Keratinocyte (primary cell): ENCODE data around the gene TSBP1. TPM values are rescaled to one million over a fixed set of nuclear protein-coding genes. Genes with fewer than 3 reads are reported as not detected.
"Not testable (repeated sequence)": the region's sequence is repeated elsewhere in the genome, so short reads cannot be mapped to it uniquely, and the experiment has no call there.

Experiments
- DNase-seq: peaks from one replicate; pipeline ENCODE4 v3.0.0-alpha.2; 2011; ENCODE audit warnings: low read depth, missing footprints, low spot score
- FAIRE-seq: peaks from 2 replicates; lab custom pipeline; 2011; peaks lifted over from hg19 to GRCh38; lab: Jason Lieb, UNC
- H2AFZ ChIP-seq: 2 replicates; pipeline ENCODE4 v1.6.0; 2012; ENCODE audit warnings: low read length, control low read depth, inconsistent platforms; ENCODE audit not compliant: control insufficient read depth
- H3K27ac ChIP-seq: 2 replicates; pipeline ENCODE4 v1.5.1; 2011; ENCODE audit warnings: low read length; ENCODE audit not compliant: control insufficient read depth, insufficient read depth
- H3K27me3 ChIP-seq: 3 replicates; pipeline ENCODE4 v1.6.0; 2011; ENCODE audit warnings: low read length; ENCODE audit not compliant: control insufficient read depth, insufficient read depth; ENCODE audit errors: extremely low read depth
- H3K36me3 ChIP-seq, 2 experiments: 2 replicates in 1 of 2; 3 replicates in 1 of 2; pipeline ENCODE4 v1.5.1; 2011; ENCODE audit warnings: low read length in 2 of 2, mild to moderate bottlenecking in 1 of 2; ENCODE audit not compliant: control insufficient read depth in 2 of 2, insufficient read depth in 2 of 2; ENCODE audit errors: extremely low read depth in 1 of 2
- H3K4me1 ChIP-seq: 3 replicates; pipeline ENCODE4 v1.5.1; 2011; ENCODE audit warnings: low read length; ENCODE audit not compliant: control insufficient read depth, insufficient read depth; ENCODE audit errors: extremely low read depth
- H3K4me2 ChIP-seq: 3 replicates; pipeline ENCODE4 v1.6.0; 2011; ENCODE audit warnings: low read depth, low read length; ENCODE audit not compliant: control insufficient read depth, insufficient read depth; ENCODE audit errors: extremely low read depth
- H3K4me3 ChIP-seq, 3 experiments: fragments of 200-600 bp in 1 of 3; sonication (generic) in 1 of 3; 2 replicates in 2 of 3; 3 replicates in 1 of 3; pipeline ENCODE4 v1.5.1; 2011 to 2016; ENCODE audit warnings: low read length in 3 of 3, mild to moderate bottlenecking in 3 of 3, control low read depth in 2 of 3, inconsistent platforms in 1 of 3, low read depth in 1 of 3, mixed read lengths in 1 of 3, mixed run types in 1 of 3, moderate library complexity in 1 of 3; ENCODE audit not compliant: control insufficient read depth in 2 of 3, insufficient read depth in 2 of 3; ENCODE audit errors: extremely low read depth in 1 of 3
- H3K79me2 ChIP-seq: 2 replicates; pipeline ENCODE4 v1.6.0; 2012; ENCODE audit warnings: low read length; ENCODE audit not compliant: control insufficient read depth, insufficient read depth
- H3K9ac ChIP-seq: 3 replicates; pipeline ENCODE4 v1.6.0; 2011; ENCODE audit warnings: low read length; ENCODE audit not compliant: control insufficient read depth, insufficient read depth; ENCODE audit errors: extremely low read depth
- H3K9me1 ChIP-seq: 3 replicates; pipeline ENCODE4 v1.6.0; 2011; ENCODE audit warnings: low read length; ENCODE audit not compliant: control insufficient read depth, insufficient read depth; ENCODE audit errors: extremely low read depth
- H3K9me3 ChIP-seq: 2 replicates; pipeline ENCODE4 v1.5.1; 2012; ENCODE audit warnings: low read depth, low read length; ENCODE audit not compliant: control insufficient read depth
- H4K20me1 ChIP-seq: 3 replicates; pipeline ENCODE4 v1.6.0; 2011; ENCODE audit warnings: low read length; ENCODE audit not compliant: control insufficient read depth, insufficient read depth; ENCODE audit errors: extremely low read depth
- CTCF ChIP-seq, 3 experiments: IDR thresholded peaks in 1 of 3; conservative IDR thresholded peaks in 1 of 3; optimal IDR thresholded peaks in 1 of 3; 2 replicates in 2 of 3; 3 replicates in 1 of 3; pipeline versions ENCODE3 to v1.5.1; 2011; ENCODE audit warnings: low read length in 3 of 3, mild to moderate bottlenecking in 3 of 3, moderate library complexity in 2 of 3, control low read depth in 1 of 3, inconsistent platforms in 1 of 3; ENCODE audit not compliant: insufficient read depth in 2 of 3; ENCODE audit errors: extremely low read depth in 1 of 3
- EZH2 ChIP-seq: IDR thresholded peaks from one replicate; pipeline ENCODE4 v1.6.1; 2012; ENCODE audit warnings: inconsistent platforms, mild to moderate bottlenecking, low read length, moderate library complexity
- dilution Hi-C: fragments of 300-500 bp; cut with MboI; formaldehyde crosslinking; loops from one replicate; pipeline ENCODE4 v1.7.0; 2020; ENCODE audit warnings: low sequenced_read_pairs; ENCODE audit not compliant: extremely low pct_ligation_motif_present
- polyA plus RNA-seq, 5 experiments: library from polyadenylated mRNA; depleted of rRNA in 3 of 5; stranded (reverse) in 3 of 5; stranded (forward) in 1 of 5; unstranded in 1 of 5; fragments of >200 nt; gene quantifications; 1 replicate in 1 of 5; 2 replicates in 3 of 5; 3 replicates in 1 of 5; pipeline versions ENCODE4 v1.2.1 to v1.2.3, GENCODE V29; 2011 to 2012; ENCODE audit warnings: missing spikeins in 2 of 5, low read depth in 1 of 5, low replicate concordance in 1 of 5

The TSBP1 gene
- polyA plus RNA-seq, 1 donor (not counting 4 experiments of a cell fraction or from before 2014, with no cell fraction given): not detected

DNA sequence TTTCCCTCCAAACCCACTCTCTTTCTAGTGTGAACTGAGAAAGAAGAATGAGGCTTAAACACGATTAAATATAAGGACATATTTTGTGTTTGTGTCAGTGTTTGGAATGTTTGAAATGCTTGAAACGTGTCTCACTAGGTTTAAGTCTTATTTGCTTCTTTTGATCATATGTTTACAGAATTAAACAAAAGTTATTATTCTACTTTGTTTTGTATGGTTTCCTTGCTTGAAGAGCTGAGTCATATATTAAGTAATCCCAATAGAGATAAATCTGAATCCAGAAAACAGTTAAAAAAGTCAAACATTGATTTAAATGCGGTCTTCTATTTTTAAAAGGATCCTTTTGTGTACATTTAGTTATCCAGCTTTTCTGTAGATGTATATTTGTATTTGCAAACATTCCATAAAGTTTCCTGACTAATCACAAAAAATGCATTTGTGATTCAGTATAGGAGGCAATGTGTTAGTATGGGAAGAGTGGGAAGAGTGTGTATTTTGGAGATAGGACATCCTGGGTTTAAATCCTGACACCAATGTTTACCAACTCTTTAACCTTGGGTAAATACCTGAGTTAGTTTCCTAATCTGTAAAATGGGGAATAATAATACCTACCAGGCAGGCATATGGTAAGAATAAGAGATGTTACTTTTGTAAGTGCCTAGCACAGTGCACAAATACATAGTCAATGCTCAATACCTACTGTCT, 72.9 kb downstream of the TSBP1 start:
- H4K20me1 ChIP-seq: no peaks in the 10 kb centered on the region
- no peak overlapping the region for H3K27ac ChIP-seq
- H3K9ac ChIP-seq: no peak overlapping the region
- FAIRE-seq: no peak
- H3K9me3 ChIP-seq: no peaks in the 10 kb centered on the region
- H3K4me2 ChIP-seq: no peak overlapping the region
- TF ChIP-seq EZH2 (no peak), CTCF (optimal IDR thresholded peaks at IDR 0.05 in 1 of 3, IDR thresholded peaks at IDR 0.05 in 1 of 3, conservative IDR thresholded peaks at IDR 0.05 in 1 of 3; ENCODE audit: extremely low read depth in 1 of 3, insufficient read depth in 2 of 3, low read length in 3 of 3) (no peak)
- no peak overlapping the region for H3K4me3 ChIP-seq
- H3K4me1 ChIP-seq: no peaks in the 10 kb centered on the region
- H3K36me3 ChIP-seq: no peaks in the 10 kb centered on the region
- dilution Hi-C loops: no loop called here
- H3K9me1 ChIP-seq: no peaks in the 10 kb centered on the region
- no peaks in the 10 kb centered on the region for H3K27me3 ChIP-seq
- H3K79me2 ChIP-seq: no peaks in the 10 kb centered on the region
- no peak overlapping the region for H2AFZ ChIP-seq
- no peak for DNase-seq

DNA sequence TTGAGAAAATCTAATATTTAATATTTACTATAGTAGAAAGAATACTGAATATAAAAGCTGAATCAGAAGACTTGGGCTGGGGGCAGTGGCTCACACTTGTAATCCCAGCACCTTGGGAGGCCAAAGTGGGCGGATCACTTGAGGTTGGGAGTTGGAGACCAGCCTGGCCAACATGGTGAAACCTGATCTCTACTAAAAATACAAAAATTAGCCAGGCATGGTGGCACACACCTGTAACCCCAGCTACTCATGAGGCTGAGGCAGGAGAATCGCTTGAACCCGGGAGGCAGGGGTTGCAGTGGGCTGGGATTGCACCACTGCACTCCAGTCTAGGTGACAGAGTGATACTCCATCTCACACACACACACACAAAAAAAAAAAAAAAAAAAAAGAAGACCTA, 76.7 kb downstream of the TSBP1 start:
- H3K36me3 ChIP-seq, FAIRE-seq, H3K4me3 ChIP-seq, H3K9me1 ChIP-seq, dilution Hi-C loops, H3K4me2 ChIP-seq, H3K27me3 ChIP-seq, DNase-seq, H3K4me1 ChIP-seq, H3K9me3 ChIP-seq, H3K27ac ChIP-seq, H2AFZ ChIP-seq, H3K79me2 ChIP-seq, H3K9ac ChIP-seq, H4K20me1 ChIP-seq: not testable (repeated sequence)

DNA sequence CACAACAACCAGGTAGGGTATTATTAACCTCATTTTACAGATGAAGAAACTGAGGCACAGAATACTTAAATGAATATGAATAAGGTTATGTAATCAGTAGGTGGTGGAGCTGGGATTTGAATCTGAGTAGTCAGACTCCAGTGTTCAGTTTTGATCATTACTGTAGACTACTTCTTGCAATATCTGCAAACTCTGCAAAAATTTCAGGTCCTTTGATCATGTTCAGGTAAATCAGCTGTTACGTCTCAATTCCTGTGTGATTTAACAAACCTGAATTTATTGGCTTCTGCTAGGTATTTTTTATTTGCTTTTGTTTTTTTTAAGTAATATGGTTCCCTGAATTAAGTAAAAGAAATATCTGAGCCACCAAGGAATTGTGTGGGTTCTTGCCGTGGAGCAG, 77.1 kb downstream of the TSBP1 start:
- no peak overlapping the region for H3K9ac ChIP-seq
- H3K27ac ChIP-seq: no peak overlapping the region
- H4K20me1 ChIP-seq: no peaks in the 10 kb centered on the region
- dilution Hi-C loops: no loop called here
- FAIRE-seq (no peak), DNase-seq (no peak)
- no peak overlapping the region for H2AFZ ChIP-seq
- H3K4me3 ChIP-seq: no peak overlapping the region
- no peaks in the 10 kb centered on the region for H3K36me3 ChIP-seq
- TF ChIP-seq CTCF (optimal IDR thresholded peaks at IDR 0.05 in 1 of 3, IDR thresholded peaks at IDR 0.05 in 1 of 3, conservative IDR thresholded peaks at IDR 0.05 in 1 of 3; ENCODE audit: extremely low read depth in 1 of 3, insufficient read depth in 2 of 3, low read length in 3 of 3) (no peak), EZH2 (no peak)
- no peaks in the 10 kb centered on the region for H3K9me1 ChIP-seq
- no peaks in the 10 kb centered on the region for H3K4me1 ChIP-seq
- no peak overlapping the region for H3K4me2 ChIP-seq
- no peaks in the 10 kb centered on the region for H3K79me2 ChIP-seq
- H3K9me3 ChIP-seq: no peaks in the 10 kb centered on the region
- H3K27me3 ChIP-seq: peaks cover 6% of the 10 kb centered on the region
